CD8-positive, alpha-beta memory T cell (primary cell): Measurements from ENCODE around the gene TRIM61. TPM values are rescaled to one million over a fixed set of nuclear protein-coding genes. Genes with fewer than 3 reads are reported as not detected.
"Not testable (repeated sequence)": the region's sequence is repeated elsewhere in the genome, so short reads cannot be mapped to it uniquely, and the experiment has no call there.

Source experiments
- CTCF ChIA-PET: fragments of 350-600 bp; sonication (Branson Sonifier 250); formaldehyde crosslinking; loops from one replicate; lab custom pipeline; 2021; ENCODE audit warnings: antibody characterized with exemption; lab: Charles Lee
- POLR2A ChIA-PET: fragments of 350-600 bp; sonication (Branson Sonifier 250); formaldehyde crosslinking; loops from one replicate; lab custom pipeline; 2021; ENCODE audit warnings: antibody characterized with exemption; lab: Charles Lee
- DNase-seq, 5 donors: peaks; one replicate each; pipeline versions ENCODE4 v3.0.0 to v3.0.0-alpha.2; 2020 to 2022; ENCODE audit warnings: mixed read lengths in 1 of 5
- H3K27ac ChIP-seq: one replicate; pipeline ENCODE4 v1.7.0; 2013; ENCODE audit warnings: low read depth, mild to moderate bottlenecking, low read length, moderate library complexity
- H3K27me3 ChIP-seq: 2 replicates; pipeline ENCODE4 v1.7.0; 2013; ENCODE audit warnings: low read length, mild to moderate bottlenecking; ENCODE audit not compliant: insufficient read depth, poor library complexity, severe bottlenecking
- H3K36me3 ChIP-seq: 2 replicates; pipeline ENCODE4 v1.7.0; 2013; ENCODE audit warnings: mild to moderate bottlenecking, low read length, moderate library complexity; ENCODE audit not compliant: insufficient read depth
- H3K4me1 ChIP-seq: 2 replicates; pipeline ENCODE4 v1.7.0; 2013; ENCODE audit warnings: mild to moderate bottlenecking, low read length, moderate library complexity; ENCODE audit not compliant: insufficient read depth
- H3K4me3 ChIP-seq: 2 replicates; pipeline ENCODE4 v1.7.0; 2013; ENCODE audit warnings: mild to moderate bottlenecking, low read length
- H3K9me3 ChIP-seq: 2 replicates; pipeline ENCODE4 v1.7.0; 2013; ENCODE audit warnings: mild to moderate bottlenecking, low read length
- H3K27ac Mint-ChIP-seq, 8 donors: one replicate each; pipeline ENCODE4 v1.8.0; 2020 to 2021; ENCODE audit warnings: mixed read lengths in 8 of 8, mild to moderate bottlenecking in 6 of 8, inconsistent platforms in 3 of 8, moderate library complexity in 3 of 8
- H3K27me3 Mint-ChIP-seq, 2 donors: one replicate each; pipeline ENCODE4 v1.8.0; 2020 to 2021; ENCODE audit warnings: mixed read lengths in 2 of 2, mild to moderate bottlenecking in 1 of 2, moderate library complexity in 1 of 2
- H3K36me3 Mint-ChIP-seq, 3 donors: one replicate each; pipeline ENCODE4 v1.8.0; 2020 to 2021; ENCODE audit warnings: mixed read lengths in 3 of 3, inconsistent platforms in 1 of 3, mild to moderate bottlenecking in 1 of 3
- H3K4me1 Mint-ChIP-seq, 3 donors: one replicate each; pipeline ENCODE4 v1.8.0; 2020 to 2021; ENCODE audit warnings: mixed read lengths in 3 of 3, inconsistent platforms in 1 of 3, mild to moderate bottlenecking in 1 of 3
- H3K4me3 Mint-ChIP-seq, 7 donors: one replicate each; pipeline ENCODE4 v1.8.0; 2020 to 2021; ENCODE audit warnings: mixed read lengths in 7 of 7, mild to moderate bottlenecking in 6 of 7, moderate library complexity in 4 of 7, inconsistent platforms in 2 of 7
- H3K9me3 Mint-ChIP-seq, 5 donors: one replicate each; pipeline ENCODE4 v1.8.0; 2020 to 2022; ENCODE audit warnings: mixed read lengths in 5 of 5, mild to moderate bottlenecking in 3 of 5, moderate library complexity in 2 of 5, inconsistent platforms in 1 of 5
- polyA plus RNA-seq: library from polyadenylated mRNA; unstranded; fragments of 300-500 nt; fragmentation: Illumina TruSeq; gene quantifications from one replicate; pipeline ENCODE4 v1.2.3, GENCODE V29; 2021
- total RNA-seq, 2 experiments: library from RNA; stranded (reverse); gene quantifications; one replicate each; pipeline ENCODE4 v1.2.3, GENCODE V29; 2021

The TRIM61 gene
- total and polyA plus RNA-seq, 3 experiments from 2014 or later: 1.3 to 3.3 (median 2.7) TPM

DNA sequence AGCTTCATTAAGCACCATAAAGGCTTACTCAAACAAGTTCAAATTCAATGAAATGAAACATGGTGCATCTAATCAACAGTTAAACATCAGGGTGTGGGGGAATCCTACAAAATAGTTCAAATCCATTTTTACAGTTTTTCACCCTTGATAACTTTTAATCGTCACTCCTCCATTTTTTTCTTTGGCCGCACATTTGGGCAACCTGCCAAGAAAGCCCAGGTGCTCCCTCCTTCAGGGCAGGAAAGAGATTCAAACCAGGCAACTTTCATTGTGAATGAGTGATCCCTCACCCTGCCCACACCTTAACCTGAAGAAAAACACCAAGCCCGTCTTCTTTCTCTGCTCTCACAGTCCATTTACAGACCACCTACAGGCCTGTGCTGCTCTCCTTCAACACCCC is 24.9 kb downstream of the TRIM61 start:
- no peak for DNase-seq
- no peak overlapping the region for H3K4me3 Mint-ChIP-seq
- no peak overlapping the region for H3K27ac Mint-ChIP-seq
- Histone ChIP-seq H3K4me3 (no peak overlapping the region), H3K9me3 (no peaks in the 10 kb centered on the region), H3K4me1 (no peaks in the 10 kb centered on the region), H3K36me3 (no peaks in the 10 kb centered on the region), H3K27ac (no peak overlapping the region), H3K27me3 (no peaks in the 10 kb centered on the region)
- H3K27me3 Mint-ChIP-seq: peaks cover 6 to 46% of the 10 kb centered on the region in 2 donors
- peaks cover 0 to 5% (median 0%) of the 10 kb centered on the region in 3 donors for H3K36me3 Mint-ChIP-seq
- peaks cover 0 to 2% (median 0%) of the 10 kb centered on the region in 5 donors for H3K9me3 Mint-ChIP-seq
- POLR2A ChIA-PET: no interaction called here
- CTCF ChIA-PET: no interaction called here
- H3K4me1 Mint-ChIP-seq: peaks cover 16 to 21% (median 17%) of the 10 kb centered on the region in 3 donors

DNA sequence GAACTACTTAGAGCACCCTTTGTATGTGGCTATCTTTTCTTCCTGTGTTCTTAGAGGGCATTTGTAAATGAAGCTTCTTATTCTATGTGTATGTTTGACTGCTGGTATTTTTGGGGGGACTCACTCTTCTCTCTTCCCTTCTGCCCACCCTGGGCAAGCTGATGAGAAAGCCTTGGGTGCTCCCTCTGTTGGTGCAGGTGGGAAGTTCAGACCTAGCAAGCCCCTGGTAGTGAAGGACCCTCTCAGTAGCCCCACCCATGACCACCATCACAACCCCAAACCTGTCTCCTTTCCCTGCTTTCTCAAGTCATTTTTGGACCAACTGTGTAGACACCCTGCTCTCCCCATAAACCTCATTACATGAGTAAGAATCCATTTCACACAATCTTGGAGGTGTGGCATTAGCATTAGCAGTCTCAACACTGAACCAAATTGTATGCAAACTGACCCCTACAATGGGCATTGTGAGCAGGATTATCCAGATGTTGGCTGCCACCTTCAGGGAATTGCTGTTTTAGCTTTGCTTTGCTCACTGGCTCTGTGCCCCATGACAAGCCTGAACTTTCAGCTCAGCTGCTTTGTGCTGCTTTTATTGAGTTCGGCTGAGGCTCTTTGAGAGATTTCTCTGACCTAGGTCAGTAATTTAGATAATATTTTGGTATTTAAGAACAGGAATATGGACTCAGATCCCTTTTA is 27.9 kb downstream of the TRIM61 start:
- H3K9me3 ChIP-seq: no peaks in the 10 kb centered on the region
- no peaks in the 10 kb centered on the region for H3K4me1 Mint-ChIP-seq
- DNase-seq: no peak
- H3K36me3 Mint-ChIP-seq: no peaks in the 10 kb centered on the region
- H3K36me3 ChIP-seq: no peaks in the 10 kb centered on the region
- no peak overlapping the region for H3K27ac Mint-ChIP-seq
- no peak overlapping the region for H3K4me3 ChIP-seq
- ChIA-PET POLR2A (no interaction called here), CTCF (interaction anchor here (1.7 kb wide), 1 partner anchor 10 kb away, joined by 5 read pairs; no protein-coding TSS in a partner anchor)
- no peak overlapping the region for H3K4me3 Mint-ChIP-seq
- H3K27me3 Mint-ChIP-seq: peaks cover 8 to 67% of the 10 kb centered on the region in 2 donors
- H3K27me3 ChIP-seq: no peaks in the 10 kb centered on the region
- H3K27ac ChIP-seq: no peak overlapping the region
- no peaks in the 10 kb centered on the region for H3K9me3 Mint-ChIP-seq
- no peaks in the 10 kb centered on the region for H3K4me1 ChIP-seq

DNA sequence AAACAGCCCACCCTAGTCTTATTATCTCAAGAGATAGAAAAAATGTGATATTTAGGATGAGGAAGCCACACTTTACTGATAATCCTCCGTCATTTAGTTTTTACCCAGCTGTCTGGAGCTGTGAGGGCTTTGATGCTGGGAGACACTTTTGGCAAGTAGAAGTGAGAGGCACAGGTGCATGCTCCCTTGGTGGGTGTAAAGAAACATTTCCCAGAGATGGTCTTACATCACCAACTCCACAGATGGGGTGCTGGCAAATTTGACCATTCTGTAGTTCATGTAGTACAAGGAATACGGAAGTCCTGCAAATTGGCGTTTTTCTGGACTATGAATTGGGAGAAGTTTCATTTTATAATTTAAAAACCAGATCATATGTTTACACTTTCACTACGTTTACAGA is 28.5 kb downstream of the TRIM61 start:
- Histone ChIP-seq H3K4me3 (no peak overlapping the region), H3K9me3 (no peaks in the 10 kb centered on the region), H3K27ac (no peak overlapping the region), H3K36me3 (no peaks in the 10 kb centered on the region), H3K27me3 (no peaks in the 10 kb centered on the region), H3K4me1 (no peaks in the 10 kb centered on the region)
- H3K9me3 Mint-ChIP-seq: no peaks in the 10 kb centered on the region
- no peaks in the 10 kb centered on the region for H3K36me3 Mint-ChIP-seq
- CTCF ChIA-PET: interaction anchor here (0.6 to 1.7 kb wide), 2 partner anchors 9 to 51 kb away, joined by 4 to 5 read pairs; no protein-coding TSS in a partner anchor
- peaks cover 8 to 71% of the 10 kb centered on the region in 2 donors for H3K27me3 Mint-ChIP-seq
- POLR2A ChIA-PET: no interaction called here
- DNase-seq: no peak
- no peak overlapping the region for H3K4me3 Mint-ChIP-seq
- H3K4me1 Mint-ChIP-seq: no peaks in the 10 kb centered on the region
- H3K27ac Mint-ChIP-seq: no peak overlapping the region

DNA sequence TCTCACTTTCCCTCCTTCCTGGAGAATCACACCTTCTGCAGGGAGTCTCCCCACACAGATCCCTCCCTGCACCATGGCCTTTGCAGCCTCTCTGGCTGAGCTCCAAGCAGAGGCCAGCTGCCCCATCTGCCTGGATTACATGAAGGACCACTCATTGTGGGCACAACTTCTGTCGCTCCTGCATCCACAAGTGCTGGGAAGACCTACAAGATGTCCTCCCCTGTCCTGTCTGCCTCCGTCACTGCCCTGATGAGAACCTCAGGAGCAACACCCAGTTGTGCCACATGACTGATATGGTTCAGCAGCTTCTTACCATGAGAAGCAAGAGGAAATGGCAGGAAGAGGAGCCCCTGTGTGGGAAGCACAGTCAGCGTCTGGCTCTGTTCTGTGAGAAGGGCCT is 29.5 kb downstream of the TRIM61 start:
- H3K9me3 Mint-ChIP-seq: not testable (repeated sequence)
- CTCF ChIA-PET: interaction anchor here (1.7 kb wide), 1 partner anchor 8 kb away, joined by 5 read pairs; no protein-coding TSS in a partner anchor
- H3K27me3 Mint-ChIP-seq: peaks cover 8 to 71% of the 10 kb centered on the region in 2 donors

DNA sequence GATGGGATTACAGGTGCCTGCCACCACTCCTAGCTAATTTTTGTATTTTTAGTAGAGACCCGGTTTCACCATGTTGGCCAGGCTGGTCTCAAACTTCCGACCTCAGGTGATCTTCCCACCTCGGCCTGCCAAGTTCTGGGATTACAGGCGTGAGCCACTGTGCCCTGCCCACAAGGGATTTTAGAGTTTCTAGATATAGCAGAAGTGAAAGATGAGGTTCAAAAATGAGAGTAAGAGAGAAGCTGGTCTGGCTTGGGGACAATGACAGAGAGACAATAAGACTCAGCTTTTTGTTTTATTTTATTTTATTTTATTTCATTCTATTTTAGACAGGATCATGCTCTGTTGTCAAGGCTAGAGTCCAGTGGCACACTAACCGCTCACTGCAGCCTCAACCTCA is 30.6 kb downstream of the TRIM61 start:
- Histone ChIP-seq H3K4me3 (no peak overlapping the region), H3K9me3 (no peaks in the 10 kb centered on the region), H3K27me3 (no peaks in the 10 kb centered on the region), H3K4me1 (no peaks in the 10 kb centered on the region), H3K36me3 (no peaks in the 10 kb centered on the region), H3K27ac (no peak overlapping the region)
- H3K36me3 Mint-ChIP-seq: no peaks in the 10 kb centered on the region
- H3K27ac Mint-ChIP-seq: no peak overlapping the region
- CTCF ChIA-PET: no interaction called here
- H3K4me3 Mint-ChIP-seq: no peak overlapping the region
- H3K4me1 Mint-ChIP-seq: no peaks in the 10 kb centered on the region
- peaks cover 0 to 4% (median 0%) of the 10 kb centered on the region in 5 donors for H3K9me3 Mint-ChIP-seq
- peaks cover 6 to 66% of the 10 kb centered on the region in 2 donors for H3K27me3 Mint-ChIP-seq
- no peak for DNase-seq
- POLR2A ChIA-PET: no interaction called here

More for the DNA sequence above, 29.5 kb downstream of the TRIM61 start:
- H3K4me3 ChIP-seq, H3K27ac Mint-ChIP-seq, POLR2A ChIA-PET, H3K36me3 ChIP-seq, H3K27me3 ChIP-seq, DNase-seq, H3K4me1 ChIP-seq, H3K4me3 Mint-ChIP-seq, H3K9me3 ChIP-seq, H3K36me3 Mint-ChIP-seq, H3K4me1 Mint-ChIP-seq, H3K27ac ChIP-seq: not testable (repeated sequence)

DNA sequence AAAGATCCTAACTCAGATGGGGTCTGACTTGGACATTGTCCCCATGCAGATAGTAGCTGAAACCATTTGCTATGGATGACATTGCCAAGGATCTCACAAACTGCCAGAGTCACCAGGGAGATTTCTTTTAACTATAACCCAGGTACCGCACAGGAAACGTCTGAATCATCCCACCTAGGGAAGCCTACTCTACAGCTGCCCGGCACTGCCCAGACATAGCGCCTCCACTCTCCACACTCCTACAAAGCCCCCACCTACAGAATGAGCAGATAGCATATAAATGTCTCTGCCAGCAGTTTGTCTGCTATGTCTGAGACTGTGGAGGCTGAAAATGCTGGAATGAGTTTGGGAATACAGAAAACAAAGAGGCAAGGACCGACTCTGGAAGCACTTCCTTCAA is 32.3 kb downstream of the TRIM61 start:
- Histone ChIP-seq H3K4me1 (no peaks in the 10 kb centered on the region), H3K36me3 (no peaks in the 10 kb centered on the region), H3K27ac (no peak overlapping the region), H3K9me3 (no peaks in the 10 kb centered on the region), H3K4me3 (no peak overlapping the region), H3K27me3 (no peaks in the 10 kb centered on the region)
- Mint-ChIP-seq H3K27ac (no peak overlapping the region), H3K9me3 (peaks cover 0 to 4% (median 0%) of the 10 kb centered on the region in 5 donors), H3K4me3 (no peak overlapping the region), H3K27me3 (peaks cover 8 to 57% of the 10 kb centered on the region in 2 donors), H3K36me3 (no peaks in the 10 kb centered on the region), H3K4me1 (no peaks in the 10 kb centered on the region)
- ChIA-PET POLR2A (no interaction called here), CTCF (no interaction called here)
- no peak for DNase-seq

DNA sequence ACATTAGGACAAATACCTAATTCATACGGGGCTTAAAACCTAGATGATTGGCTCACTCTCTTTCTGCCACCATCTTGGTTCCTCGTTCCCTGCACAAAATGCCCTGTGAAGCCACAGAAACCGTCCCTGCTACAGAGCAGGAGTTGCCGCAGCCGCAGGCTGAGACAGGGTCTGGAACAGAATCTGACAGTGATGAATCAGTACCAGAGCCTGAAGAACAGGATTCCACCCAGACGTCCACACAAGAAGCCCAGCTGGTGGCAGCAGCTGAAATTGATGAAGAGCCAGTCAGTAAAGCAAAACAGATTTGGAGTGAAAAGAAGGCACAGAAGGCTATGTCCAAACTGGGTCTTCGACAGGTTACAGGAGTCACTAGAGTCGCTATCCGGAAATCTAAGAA is 34.3 kb downstream of the TRIM61 start:
- DNase-seq: no peak
- Mint-ChIP-seq H3K4me1 (no peaks in the 10 kb centered on the region), H3K4me3 (no peak overlapping the region), H3K9me3 (peaks cover 0 to 4% (median 0%) of the 10 kb centered on the region in 5 donors), H3K27ac (no peak overlapping the region), H3K27me3 (peaks cover 8 to 53% of the 10 kb centered on the region in 2 donors), H3K36me3 (no peaks in the 10 kb centered on the region)
- CTCF ChIA-PET: no interaction called here
- Histone ChIP-seq H3K4me3 (no peak overlapping the region), H3K36me3 (no peaks in the 10 kb centered on the region), H3K4me1 (no peaks in the 10 kb centered on the region), H3K9me3 (no peaks in the 10 kb centered on the region), H3K27me3 (no peaks in the 10 kb centered on the region), H3K27ac (no peak overlapping the region)
- POLR2A ChIA-PET: no interaction called here

DNA sequence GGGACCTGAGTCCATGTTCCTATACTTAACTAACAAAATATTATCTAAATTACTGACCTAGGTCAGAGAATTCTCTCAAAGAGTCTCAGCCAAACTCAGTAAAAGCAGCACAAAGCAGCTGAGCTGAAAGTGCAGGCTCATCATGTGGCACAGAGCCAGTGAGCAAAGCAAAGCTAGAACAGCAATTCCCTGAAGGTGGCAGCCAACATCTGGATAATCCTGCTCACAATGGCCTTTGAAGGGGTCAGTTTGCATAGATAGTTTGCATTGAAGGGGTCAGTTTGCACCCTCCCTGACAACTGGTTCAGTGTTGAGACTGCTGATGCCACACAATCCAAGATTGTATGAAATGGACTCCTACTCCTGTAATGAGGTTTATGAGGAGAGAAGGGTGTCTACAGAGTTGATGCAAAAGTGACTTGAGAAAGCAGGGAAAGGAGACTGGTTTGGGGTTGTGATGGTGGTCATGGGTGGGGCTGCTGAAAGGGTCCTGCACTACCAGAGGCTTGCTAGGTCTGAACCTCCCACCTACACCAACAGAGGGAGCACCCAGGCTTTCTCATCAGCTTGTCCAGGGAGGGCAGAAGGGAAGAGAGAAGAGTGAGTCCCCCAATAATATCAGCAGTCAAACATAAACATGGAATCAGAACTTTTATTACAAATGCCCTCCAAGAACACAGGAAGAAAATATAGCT is 39.7 kb downstream of the TRIM61 start:
- Mint-ChIP-seq H3K27ac (no peak overlapping the region), H3K4me3 (no peak overlapping the region), H3K36me3 (no peaks in the 10 kb centered on the region), H3K9me3 (peaks cover 0 to 5% (median 0%) of the 10 kb centered on the region in 5 donors), H3K27me3 (peaks cover 9 to 49% of the 10 kb centered on the region in 2 donors), H3K4me1 (no peaks in the 10 kb centered on the region)
- Histone ChIP-seq H3K36me3 (no peaks in the 10 kb centered on the region), H3K9me3 (no peaks in the 10 kb centered on the region), H3K4me3 (no peak overlapping the region), H3K4me1 (no peaks in the 10 kb centered on the region), H3K27ac (no peak overlapping the region), H3K27me3 (no peaks in the 10 kb centered on the region)
- ChIA-PET CTCF (no interaction called here), POLR2A (no interaction called here)
- no peak for DNase-seq
